ENCODE measurements around the gene SLC16A2.
A peak's percentile ranks its signal among the peaks of the same experiment; 100 is the strongest.

Gene SLC16A2

GRCh38 chrX:74525116-74525515 is 103.8 kb downstream of the SLC16A2 start:
- Histone ChIP-seq H3K4me3 (ENCODE audit: low read depth in 1 of 2, low read length in 2 of 2) (no peak overlapping the region), H3K27ac (ENCODE audit: low read depth, low read length) (no peak overlapping the region), H3K9ac (ENCODE audit: low read length) (no peak overlapping the region), H3K9me3 (ENCODE audit: low read length) (no peaks in the 10 kb centered on the region), H3K4me1 (ENCODE audit: insufficient read depth, low read length) (peaks cover 6% of the 10 kb centered on the region), H3K36me3 (ENCODE audit: insufficient read depth, low read length) (no peaks in the 10 kb centered on the region), H3K27me3 (ENCODE audit: control insufficient read depth in 1 of 2, insufficient read depth in 2 of 2, low read length in 2 of 2) (peaks cover 0 to 3% of the 10 kb centered on the region in 2 donors)

GRCh38 chrX:74526764-74527163 is 105.5 kb downstream of the SLC16A2 start:
- no peaks in the 10 kb centered on the region for H3K9me3 ChIP-seq (ENCODE audit: low read length)
- no peak overlapping the region for H3K9ac ChIP-seq (ENCODE audit: low read length)
- peaks cover 0 to 3% of the 10 kb centered on the region in 2 donors for H3K27me3 ChIP-seq (ENCODE audit: control insufficient read depth in 1 of 2, insufficient read depth in 2 of 2, low read length in 2 of 2)
- H3K36me3 ChIP-seq (ENCODE audit: insufficient read depth, low read length) = no peaks in the 10 kb centered on the region
- no peaks in the 10 kb centered on the region for H3K4me1 ChIP-seq (ENCODE audit: insufficient read depth, low read length)
- H3K4me3 ChIP-seq (ENCODE audit: low read depth in 1 of 2, low read length in 2 of 2) = no peak overlapping the region
- no peak overlapping the region for H3K27ac ChIP-seq (ENCODE audit: low read depth, low read length)

DNA sequence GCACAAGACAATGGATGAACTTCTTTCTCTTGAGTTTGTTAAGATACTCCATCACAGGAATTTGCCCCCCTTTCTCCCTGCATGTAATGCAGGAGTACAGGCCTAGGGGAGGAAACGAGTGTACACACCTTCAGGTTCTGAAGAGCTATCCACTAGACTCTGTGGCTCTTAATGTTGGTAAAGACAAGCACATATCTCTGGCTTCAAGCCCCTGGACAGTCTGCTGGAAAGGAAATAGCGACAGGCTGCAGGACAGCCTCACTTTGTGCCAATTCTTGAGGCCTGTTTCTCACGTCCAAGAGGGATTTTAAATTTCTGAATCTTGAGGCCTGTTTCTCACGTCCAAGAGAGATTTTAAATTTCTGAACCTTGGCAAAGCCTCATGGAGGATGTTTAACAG is 106.1 kb downstream of the SLC16A2 start:
- no peak overlapping the region for H3K4me3 ChIP-seq (ENCODE audit: low read depth in 1 of 2, low read length in 2 of 2)

DNA sequence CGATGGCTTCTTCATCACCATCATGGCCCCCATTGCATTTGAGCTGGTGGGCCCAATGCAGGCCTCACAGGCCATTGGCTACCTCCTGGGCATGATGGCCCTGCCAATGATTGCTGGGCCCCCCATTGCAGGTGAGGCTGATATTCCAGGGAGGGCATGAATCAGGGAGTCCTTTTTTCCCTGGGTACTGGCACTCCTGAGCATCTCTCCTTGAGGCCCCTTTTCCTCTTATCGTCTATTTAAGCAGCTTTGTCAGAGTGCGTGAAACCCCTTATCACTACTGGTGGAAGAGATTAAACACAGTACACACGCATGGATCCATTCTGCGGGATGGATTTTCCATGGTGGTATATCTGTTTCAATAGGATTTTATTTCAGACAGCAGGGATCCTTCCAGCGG is 108.0 kb downstream of the SLC16A2 start:
- Histone ChIP-seq H3K36me3 (ENCODE audit: insufficient read depth, low read length) (no peaks in the 10 kb centered on the region), H3K4me3 (ENCODE audit: low read depth in 1 of 2, low read length in 2 of 2) (no peak overlapping the region), H3K9ac (ENCODE audit: low read length) (no peak overlapping the region), H3K27me3 (ENCODE audit: control insufficient read depth in 1 of 2, insufficient read depth in 2 of 2, low read length in 2 of 2) (peaks cover 4 to 11% of the 10 kb centered on the region in 2 donors), H3K9me3 (ENCODE audit: low read length) (no peaks in the 10 kb centered on the region), H3K27ac (ENCODE audit: low read depth, low read length) (no peak overlapping the region), H3K4me1 (ENCODE audit: insufficient read depth, low read length) (no peaks in the 10 kb centered on the region)

More for the DNA sequence above, 106.1 kb downstream of the SLC16A2 start:
- H3K36me3 ChIP-seq (ENCODE audit: insufficient read depth, low read length) = no peaks in the 10 kb centered on the region
- no peaks in the 10 kb centered on the region for H3K4me1 ChIP-seq (ENCODE audit: insufficient read depth, low read length)
- no peaks in the 10 kb centered on the region for H3K9me3 ChIP-seq (ENCODE audit: low read length)
- peaks cover 0 to 3% of the 10 kb centered on the region in 2 donors for H3K27me3 ChIP-seq (ENCODE audit: control insufficient read depth in 1 of 2, insufficient read depth in 2 of 2, low read length in 2 of 2)
- no peak overlapping the region for H3K9ac ChIP-seq (ENCODE audit: low read length)
- H3K27ac ChIP-seq (ENCODE audit: low read depth, low read length) = no peak overlapping the region

- Histone ChIP-seq H3K4me1 (ENCODE audit: insufficient read depth, low read length) (peaks cover 4% of the 10 kb centered on the region), H3K27me3 (ENCODE audit: control insufficient read depth in 1 of 2, insufficient read depth in 2 of 2, low read length in 2 of 2) (peaks cover 4 to 19% of the 10 kb centered on the region in 2 donors), H3K9ac (ENCODE audit: low read length) (no peak overlapping the region), H3K4me3 (ENCODE audit: low read depth in 1 of 2, low read length in 2 of 2) (no peak overlapping the region), H3K27ac (ENCODE audit: low read depth, low read length) (no peak overlapping the region), H3K9me3 (ENCODE audit: low read length) (no peaks in the 10 kb centered on the region), H3K36me3 (ENCODE audit: insufficient read depth, low read length) (no peaks in the 10 kb centered on the region)
These were observed 109.8 kb downstream of the SLC16A2 start for GRCh38 chrX:74531081-74531480.

GRCh38 chrX:74534569-74535038 is 113.3 kb downstream of the SLC16A2 start:
- Histone ChIP-seq H3K27ac (ENCODE audit: low read depth, low read length) (no peak overlapping the region), H3K9me3 (ENCODE audit: low read length) (no peaks in the 10 kb centered on the region), H3K4me3 (ENCODE audit: low read depth in 1 of 2, low read length in 2 of 2) (no peak overlapping the region), H3K4me1 (ENCODE audit: insufficient read depth, low read length) (peaks cover 4% of the 10 kb centered on the region), H3K36me3 (ENCODE audit: insufficient read depth, low read length) (no peaks in the 10 kb centered on the region), H3K27me3 (ENCODE audit: control insufficient read depth in 1 of 2, insufficient read depth in 2 of 2, low read length in 2 of 2) (peaks cover 4 to 17% of the 10 kb centered on the region in 2 donors), H3K9ac (ENCODE audit: low read length) (no peak overlapping the region)

DNA sequence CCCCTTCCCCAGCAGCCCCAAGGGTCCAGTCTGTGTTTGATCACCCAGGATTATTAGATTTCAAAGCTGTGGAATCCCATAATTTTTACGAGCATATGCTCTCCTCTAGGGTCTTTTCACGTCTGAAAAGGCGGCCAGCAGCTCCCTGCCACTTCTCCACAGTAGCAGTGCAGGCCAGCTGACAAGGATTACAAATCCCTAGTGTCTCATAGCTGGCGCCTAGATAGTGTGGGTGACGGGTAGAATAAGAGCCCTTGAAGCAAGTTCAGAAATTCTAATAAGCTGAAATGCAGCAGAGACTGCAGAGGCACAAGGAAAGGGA is 113.8 kb downstream of the SLC16A2 start:
- no peaks in the 10 kb centered on the region for H3K9me3 ChIP-seq (ENCODE audit: low read length)
- H3K36me3 ChIP-seq (ENCODE audit: insufficient read depth, low read length) = no peaks in the 10 kb centered on the region
- peak overlapping the region; percentile 87 for H3K27ac ChIP-seq (ENCODE audit: low read depth, low read length)
- peaks cover 4% of the 10 kb centered on the region for H3K4me1 ChIP-seq (ENCODE audit: insufficient read depth, low read length)
- no peak overlapping the region for H3K9ac ChIP-seq (ENCODE audit: low read length)
- H3K4me3 ChIP-seq (ENCODE audit: low read depth in 1 of 2, low read length in 2 of 2) = peak overlapping the region in 1 of 2 donors; percentile 60
- peaks cover 4 to 17% of the 10 kb centered on the region in 2 donors for H3K27me3 ChIP-seq (ENCODE audit: control insufficient read depth in 1 of 2, insufficient read depth in 2 of 2, low read length in 2 of 2)

DNA sequence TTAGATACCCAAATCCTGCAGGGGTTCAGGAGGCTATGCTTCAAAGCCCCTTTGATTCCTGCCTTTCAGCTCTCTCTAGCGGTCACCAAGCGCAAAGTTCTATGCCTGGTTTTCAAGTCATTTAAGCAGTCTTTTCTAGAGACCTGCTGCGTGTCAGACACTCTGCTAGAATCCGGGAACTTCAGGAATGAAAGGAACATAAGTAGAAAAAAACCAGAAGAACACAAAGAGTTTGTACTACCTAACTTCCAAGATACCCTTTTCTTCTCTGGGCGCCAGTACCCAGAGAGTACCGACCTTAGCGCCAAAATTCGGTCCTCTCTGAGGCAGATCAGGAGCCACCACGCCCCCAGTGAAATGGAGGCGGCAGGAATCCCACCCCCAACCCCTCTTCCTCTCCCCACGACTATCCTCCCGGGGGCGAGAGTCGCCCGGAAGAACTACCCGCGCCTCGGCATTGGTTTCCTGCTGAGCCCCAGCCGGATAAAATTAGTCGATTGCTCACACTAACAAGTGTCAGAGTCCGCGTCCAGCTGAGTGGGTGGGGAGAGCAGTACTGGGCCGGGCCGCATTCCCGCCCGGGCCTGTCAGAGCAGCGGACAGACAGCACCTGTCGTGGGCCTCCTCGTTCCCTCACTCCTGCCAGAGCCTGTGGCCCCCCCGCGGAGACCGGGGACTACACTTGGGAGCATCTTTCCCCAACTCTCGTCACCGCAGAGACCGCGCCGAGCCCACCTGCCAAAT is 114.3 kb downstream of the SLC16A2 start:
- Histone ChIP-seq H3K9ac (ENCODE audit: low read length) (no peak overlapping the region), H3K27me3 (ENCODE audit: control insufficient read depth in 1 of 2, insufficient read depth in 2 of 2, low read length in 2 of 2) (peaks cover 4 to 17% of the 10 kb centered on the region in 2 donors), H3K27ac (ENCODE audit: low read depth, low read length) (peak overlapping the region; percentile 87), H3K4me1 (ENCODE audit: insufficient read depth, low read length) (peaks cover 4% of the 10 kb centered on the region), H3K4me3 (ENCODE audit: low read depth in 1 of 2, low read length in 2 of 2) (peak overlapping the region; percentile 39 to 60), H3K36me3 (ENCODE audit: insufficient read depth, low read length) (no peaks in the 10 kb centered on the region), H3K9me3 (ENCODE audit: low read length) (no peaks in the 10 kb centered on the region)

DNA sequence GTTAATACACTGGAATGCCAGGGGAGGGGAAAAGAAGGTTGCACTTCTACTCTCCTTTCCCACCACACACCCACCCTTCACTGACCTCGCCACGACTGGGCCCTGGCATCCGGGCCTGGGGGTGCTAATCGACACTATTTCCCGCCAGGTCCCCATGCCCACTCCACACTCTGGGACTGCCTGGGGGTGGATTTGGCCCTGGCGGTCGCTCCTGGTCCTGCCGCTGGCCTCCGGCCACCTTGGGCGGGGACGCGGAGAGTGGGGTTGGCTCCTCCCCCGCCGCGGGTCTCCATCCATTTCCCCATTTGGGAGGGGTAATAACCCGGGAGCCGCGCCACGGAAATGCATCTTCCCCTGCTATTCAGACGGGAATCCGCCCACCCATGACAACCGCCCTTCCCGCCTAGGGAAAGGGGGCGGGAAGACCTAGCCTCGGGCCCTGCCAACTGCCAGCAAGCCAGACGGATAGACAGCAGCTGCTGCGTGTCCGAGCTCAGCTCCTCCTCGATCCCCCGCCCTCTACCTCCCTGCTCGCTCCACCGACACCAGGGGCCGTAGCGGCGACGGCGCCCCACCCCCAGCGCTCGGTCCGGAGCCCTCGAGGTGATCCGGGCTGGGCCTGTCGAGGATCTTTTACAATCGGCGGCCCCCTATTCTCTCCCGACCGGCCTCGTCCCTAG is 115.0 kb downstream of the SLC16A2 start:
- Histone ChIP-seq H3K9ac (ENCODE audit: low read length) (peak overlapping the region; percentile 37), H3K27me3 (ENCODE audit: control insufficient read depth in 1 of 2, insufficient read depth in 2 of 2, low read length in 2 of 2) (peaks cover 4 to 17% of the 10 kb centered on the region in 2 donors), H3K27ac (ENCODE audit: low read depth, low read length) (peak overlapping the region; percentile 87), H3K36me3 (ENCODE audit: insufficient read depth, low read length) (no peaks in the 10 kb centered on the region), H3K9me3 (ENCODE audit: low read length) (no peaks in the 10 kb centered on the region), H3K4me3 (ENCODE audit: low read depth in 1 of 2, low read length in 2 of 2) (peak overlapping the region; percentile 39 to 60), H3K4me1 (ENCODE audit: insufficient read depth, low read length) (peaks cover 4% of the 10 kb centered on the region)

GRCh38 chrX:74536832-74537371 is 115.6 kb downstream of the SLC16A2 start:
- no peaks in the 10 kb centered on the region for H3K9me3 ChIP-seq (ENCODE audit: low read length)
- H3K36me3 ChIP-seq (ENCODE audit: insufficient read depth, low read length) = no peaks in the 10 kb centered on the region
- peak overlapping the region; percentile 37 for H3K9ac ChIP-seq (ENCODE audit: low read length)
- peak overlapping the region; percentile 30 to 60 for H3K4me3 ChIP-seq (ENCODE audit: low read depth in 1 of 2, low read length in 2 of 2)
- peaks cover 4 to 17% of the 10 kb centered on the region in 2 donors for H3K27me3 ChIP-seq (ENCODE audit: control insufficient read depth in 1 of 2, insufficient read depth in 2 of 2, low read length in 2 of 2)
- peaks cover 4% of the 10 kb centered on the region for H3K4me1 ChIP-seq (ENCODE audit: insufficient read depth, low read length)
- H3K27ac ChIP-seq (ENCODE audit: low read depth, low read length) = peak overlapping the region; percentile 87

DNA sequence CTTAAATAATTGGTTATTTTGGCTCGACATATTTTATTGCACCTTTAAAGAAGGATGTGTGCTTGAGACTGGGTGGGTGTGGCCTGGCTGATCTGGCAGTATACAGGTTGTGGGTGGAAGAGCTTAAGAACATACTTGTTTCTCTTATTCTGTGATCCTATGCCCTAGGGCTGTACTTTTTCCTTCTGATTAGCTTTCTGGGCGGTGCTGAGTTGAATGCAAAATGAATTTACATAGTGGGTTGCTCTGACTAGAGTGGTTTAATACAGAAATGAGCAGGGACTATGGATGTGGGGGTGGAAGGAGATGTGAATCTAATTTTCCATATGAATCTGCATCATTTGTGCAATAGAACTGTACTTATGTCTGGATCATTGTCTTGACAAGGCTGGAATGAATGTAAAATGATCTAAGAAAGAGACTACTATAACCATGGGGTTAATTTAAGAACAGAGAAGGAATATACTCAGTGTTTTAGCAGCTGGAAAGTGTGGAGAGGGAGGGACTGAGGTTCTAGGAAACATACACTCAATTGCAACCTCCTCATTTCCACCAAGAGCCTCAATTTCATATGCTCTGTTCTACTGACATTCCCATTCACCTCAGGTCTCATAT is 119.4 kb downstream of the SLC16A2 start:
- Histone ChIP-seq H3K4me3 (ENCODE audit: low read depth in 1 of 2, low read length in 2 of 2) (no peak overlapping the region), H3K36me3 (ENCODE audit: insufficient read depth, low read length) (no peaks in the 10 kb centered on the region), H3K9ac (ENCODE audit: low read length) (no peak overlapping the region), H3K4me1 (ENCODE audit: insufficient read depth, low read length) (no peaks in the 10 kb centered on the region), H3K27me3 (ENCODE audit: control insufficient read depth in 1 of 2, insufficient read depth in 2 of 2, low read length in 2 of 2) (peaks cover 0 to 5% of the 10 kb centered on the region in 2 donors), H3K27ac (ENCODE audit: low read depth, low read length) (no peak overlapping the region), H3K9me3 (ENCODE audit: low read length) (no peaks in the 10 kb centered on the region)
